HTERT RPE-1 (cell line): ENCODE results near the gene STK26.
"Not testable (repeated sequence)": the region's sequence is repeated elsewhere in the genome, so short reads cannot be mapped to it uniquely, and the experiment has no call there.

ENCODE experiments used
- in situ Hi-C: fragments of 300-500 bp; cut with MboI; formaldehyde crosslinking; loops from 4 replicates; pipeline ENCODE4 v1.14.3; 2020; ENCODE audit warnings: low sequenced_read_pairs

Gene STK26

DNA sequence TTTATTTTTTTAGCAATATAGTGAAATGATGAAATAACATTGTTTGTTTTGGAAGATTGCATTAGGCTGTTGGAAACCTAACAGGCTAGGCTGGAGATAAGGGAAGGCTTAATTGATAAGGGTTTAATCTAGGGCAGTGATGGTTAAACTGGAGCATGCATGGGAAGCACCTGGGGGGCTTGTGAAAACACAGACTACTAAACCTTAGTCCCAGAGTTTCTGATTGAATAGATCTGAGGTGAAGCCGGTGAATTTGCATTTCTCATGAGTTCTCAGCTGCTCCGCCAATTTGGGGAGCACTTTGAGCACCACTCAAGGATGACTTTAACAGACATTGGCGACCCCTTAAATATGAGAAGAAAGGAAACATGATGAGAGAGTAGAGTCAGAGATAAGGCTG lies 11.5 kb downstream of the STK26 start:
- in situ Hi-C loops = no loop called here

DNA sequence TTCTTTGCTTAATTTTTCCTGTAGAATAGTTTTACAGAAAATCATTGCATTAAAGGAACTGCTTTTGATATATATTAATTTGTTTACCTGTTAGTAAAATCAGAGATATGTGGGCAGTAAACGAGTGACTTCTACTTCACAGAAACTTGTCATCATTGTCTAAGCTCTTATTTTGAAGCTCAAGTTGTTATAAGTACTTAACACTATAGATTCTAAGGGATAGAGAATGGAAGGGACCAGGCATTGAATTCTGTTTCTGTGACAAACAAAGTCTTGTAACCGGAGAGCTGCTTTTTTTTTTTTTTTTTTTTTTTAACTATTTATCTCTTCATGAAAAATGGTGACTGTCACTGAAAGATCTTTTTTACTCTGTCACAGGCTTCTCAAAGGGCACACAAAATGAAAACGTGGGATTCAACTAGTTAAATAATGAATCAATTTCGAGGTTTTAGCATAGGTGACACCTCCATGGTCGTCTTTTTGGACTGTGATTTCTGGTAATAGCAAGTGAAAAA lies 14.4 kb downstream of the STK26 start:
- in situ Hi-C loops = no loop called here

DNA sequence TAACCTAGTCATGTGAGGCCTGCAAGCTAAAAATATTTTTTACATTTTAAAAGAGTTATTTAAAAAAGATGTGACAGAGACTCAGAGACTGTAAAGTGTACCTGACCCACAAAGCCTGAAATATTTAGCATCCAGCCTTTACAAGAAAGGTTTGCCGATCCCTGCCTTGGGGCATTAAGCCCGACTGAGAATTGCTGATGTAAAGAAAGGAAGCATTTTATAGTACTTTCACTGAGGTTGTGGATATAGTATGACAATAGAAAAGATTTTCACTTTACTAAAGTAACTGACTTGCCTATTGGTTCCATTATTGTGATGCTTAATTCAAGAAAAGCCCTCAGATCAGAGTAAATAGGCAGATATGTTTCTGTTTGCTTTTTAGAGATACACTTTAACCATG lies 17.0 kb downstream of the STK26 start:
- in situ Hi-C loops = no loop called here

DNA sequence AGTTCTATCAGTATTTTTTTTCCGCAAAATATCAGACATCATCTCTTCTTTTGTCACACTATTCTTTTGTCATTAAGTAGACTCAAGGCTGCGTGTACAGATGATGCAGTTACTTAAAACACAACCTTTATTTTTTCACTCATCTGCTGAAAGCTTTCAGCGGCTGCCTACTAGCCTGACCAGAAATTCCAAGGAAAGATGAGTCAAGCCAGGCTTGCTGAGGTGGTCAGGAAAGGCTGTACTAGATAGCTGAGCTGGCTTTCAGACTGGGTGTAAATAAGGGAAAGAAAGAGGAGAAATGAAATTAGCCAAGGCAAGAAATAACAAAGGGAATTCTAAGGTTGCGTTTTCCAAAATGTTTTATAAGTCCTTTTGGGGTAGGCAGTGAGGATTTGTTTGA lies 17.9 kb downstream of the STK26 start:
- in situ Hi-C loops = no loop called here

DNA sequence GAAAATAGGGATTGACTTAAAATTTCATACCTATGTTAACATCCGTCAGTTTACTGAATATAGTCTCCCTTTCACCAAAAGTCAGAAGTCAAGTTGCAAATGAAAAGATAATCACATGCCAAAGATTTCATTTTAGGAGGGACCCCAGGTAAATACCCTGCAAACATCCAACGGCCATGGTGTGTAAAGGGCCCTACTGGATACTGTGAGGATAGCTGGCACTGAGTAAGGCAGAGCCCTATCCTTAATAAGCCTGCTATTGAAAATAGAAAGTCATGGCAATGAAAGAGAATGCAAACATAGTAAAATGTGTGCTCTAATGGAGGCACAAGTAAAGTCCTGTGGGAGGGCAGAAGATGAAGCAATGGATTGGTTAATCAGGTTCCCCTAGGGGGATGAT lies 20.9 kb downstream of the STK26 start:
- in situ Hi-C loops = no loop called here

DNA sequence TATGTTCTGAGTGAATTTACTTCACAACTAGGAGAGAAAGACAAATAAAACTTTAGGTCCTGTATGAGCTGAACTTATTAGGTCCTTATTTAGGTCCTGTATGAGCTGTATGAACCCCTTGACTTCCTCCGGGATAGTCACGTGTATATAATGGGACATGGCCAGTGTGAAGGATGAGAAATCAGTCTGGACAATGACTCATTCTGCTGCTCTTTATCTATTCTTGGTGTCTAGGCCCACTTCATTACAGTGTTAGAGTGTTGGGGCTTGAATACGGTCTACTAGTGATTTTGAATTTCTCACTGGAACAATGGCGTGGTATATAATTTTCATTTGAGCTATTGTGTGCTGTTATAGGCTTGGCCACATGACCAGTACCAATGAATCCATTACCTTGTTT lies 21.9 kb downstream of the STK26 start:
- in situ Hi-C loops = no loop called here

DNA sequence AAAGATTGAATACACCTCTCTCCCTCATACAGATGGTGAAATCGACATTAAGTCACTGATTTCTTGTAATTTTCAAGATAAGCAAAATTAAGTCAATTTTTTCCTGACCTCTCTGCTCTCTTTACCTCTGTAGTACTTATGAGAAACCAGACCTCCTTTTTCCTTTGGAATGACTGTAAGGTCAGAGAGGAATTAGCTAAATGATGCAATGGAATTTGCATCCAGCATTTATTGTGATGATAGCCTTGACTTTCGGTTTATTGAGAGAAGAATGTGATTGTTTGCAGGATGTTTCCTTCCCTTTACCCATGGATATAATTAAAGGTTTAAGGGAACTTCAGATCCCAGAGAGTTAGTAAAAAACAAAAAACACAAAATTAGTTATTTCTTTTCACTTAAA lies 22.4 kb downstream of the STK26 start:
- in situ Hi-C loops = no loop called here

DNA sequence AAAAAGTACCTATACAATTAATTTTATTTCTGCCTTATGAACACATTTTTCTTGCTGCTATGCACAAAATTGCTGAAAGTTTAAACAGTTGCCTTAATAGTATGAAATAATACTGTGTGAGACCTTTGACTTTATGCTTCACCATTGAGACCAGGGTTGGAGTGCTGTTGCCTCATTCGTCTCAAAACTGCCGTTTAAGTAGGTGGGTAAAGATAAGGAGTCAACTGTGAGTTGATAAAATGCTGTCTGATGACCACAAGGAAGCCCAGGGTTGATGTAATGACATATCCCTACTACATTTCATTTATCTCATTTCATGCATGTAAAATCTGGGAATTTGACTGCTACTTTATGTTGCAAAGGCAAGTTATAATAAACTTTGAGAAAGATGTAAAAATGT lies 23.4 kb downstream of the STK26 start:
- in situ Hi-C loops = no loop called here

DNA sequence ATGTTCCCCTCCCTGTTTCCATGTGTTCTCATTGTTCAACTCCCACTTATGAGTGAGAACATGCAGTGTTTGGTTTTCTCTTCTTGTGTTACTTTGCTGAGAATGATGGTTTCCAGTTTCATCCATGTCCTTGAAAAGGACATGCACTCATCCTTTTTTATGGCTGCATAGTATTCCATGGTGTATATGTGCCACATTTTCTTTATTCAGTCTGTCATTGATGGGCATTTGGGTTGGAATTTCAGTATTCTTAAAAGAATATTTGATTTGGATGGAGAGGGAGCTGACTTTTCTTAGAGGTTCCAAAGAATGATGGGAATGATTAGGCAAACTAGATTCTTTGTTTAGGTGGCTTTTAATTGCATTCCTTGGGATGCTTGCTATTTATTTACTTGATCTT lies 28.7 kb downstream of the STK26 start:
- in situ Hi-C loops = not testable (repeated sequence)

DNA sequence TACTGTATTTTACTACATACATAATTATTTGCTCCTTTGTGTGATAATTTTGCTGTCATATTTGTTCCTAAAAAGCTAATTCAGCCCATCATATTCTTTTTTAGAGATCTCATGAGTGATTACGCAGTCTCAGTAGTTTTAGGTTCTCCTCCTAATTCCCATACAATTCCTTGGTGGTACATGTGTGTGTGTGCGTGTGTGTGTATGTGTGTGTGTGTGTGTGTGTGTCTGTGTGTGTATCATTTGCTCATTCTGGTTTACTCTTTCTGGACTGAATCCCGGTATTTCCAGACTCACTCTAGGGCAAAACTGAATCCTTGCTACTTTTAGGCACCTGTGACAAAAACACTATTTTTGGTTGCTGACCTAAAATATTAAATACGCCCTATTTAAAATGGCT lies 34.9 kb downstream of the STK26 start:
- in situ Hi-C loops = no loop called here

DNA sequence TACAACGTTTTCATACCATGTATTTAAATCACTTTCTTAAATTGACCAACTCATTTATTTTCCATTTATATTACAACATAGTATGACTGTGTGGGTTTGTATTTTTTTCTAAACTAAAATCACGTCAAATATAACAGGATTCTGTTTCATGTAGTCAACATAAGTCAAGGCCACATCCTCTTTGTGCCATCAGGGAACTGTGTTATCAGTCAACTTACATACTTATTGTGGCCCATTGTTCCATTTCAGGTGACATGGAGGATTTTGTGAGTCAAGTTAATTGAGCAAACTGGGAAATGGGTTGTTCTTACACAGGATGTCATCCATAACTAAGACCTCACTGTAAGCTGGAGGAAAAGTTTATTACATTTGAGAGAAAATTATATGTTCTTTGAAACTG lies 35.9 kb downstream of the STK26 start:
- in situ Hi-C loops = no loop called here

DNA sequence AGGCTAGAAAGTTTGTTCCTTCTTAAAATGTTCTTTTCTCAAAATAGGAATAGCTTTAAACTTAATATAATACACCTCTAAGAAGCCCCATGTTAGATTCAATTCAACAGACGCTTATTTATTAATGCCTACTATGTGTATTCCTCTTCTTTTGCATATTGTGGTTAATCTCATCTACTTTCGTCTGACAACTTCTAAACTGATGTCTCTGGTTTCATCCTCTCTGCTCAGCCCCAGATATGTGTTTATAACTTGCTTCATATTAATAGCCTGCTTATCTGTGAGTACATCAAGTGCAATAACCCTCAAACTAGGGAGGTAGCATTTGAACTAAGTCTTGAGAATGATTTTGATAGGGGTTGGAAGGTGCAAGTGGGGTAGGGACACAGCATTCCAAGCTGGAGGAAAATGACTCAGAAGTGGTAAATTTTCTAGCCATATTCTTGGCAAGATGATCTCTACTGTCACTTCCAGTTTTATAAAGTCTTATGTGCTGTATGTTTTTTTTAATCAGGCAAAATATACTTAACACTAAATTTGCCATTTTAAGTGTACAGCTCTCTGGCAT lies 37.0 kb downstream of the STK26 start:
- in situ Hi-C loops = no loop called here

DNA sequence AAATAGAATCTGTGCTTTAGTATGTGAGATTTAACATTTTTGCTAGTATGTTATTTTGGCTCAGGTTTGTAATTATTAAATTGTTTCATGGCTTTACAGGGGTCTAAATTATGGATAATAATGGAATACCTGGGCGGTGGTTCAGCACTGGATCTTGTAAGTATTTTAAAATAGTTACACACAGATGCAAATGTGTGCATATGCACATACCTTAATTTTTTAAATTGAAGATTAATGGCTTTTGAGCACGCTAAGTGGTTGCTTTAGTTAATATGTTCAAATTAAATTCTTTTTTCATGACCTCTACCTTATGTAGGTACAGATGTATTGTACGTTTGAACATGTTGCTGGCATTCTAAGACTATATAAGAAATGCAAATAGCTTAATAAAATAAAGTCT lies 40.2 kb downstream of the STK26 start:
- in situ Hi-C loops = no loop called here

DNA sequence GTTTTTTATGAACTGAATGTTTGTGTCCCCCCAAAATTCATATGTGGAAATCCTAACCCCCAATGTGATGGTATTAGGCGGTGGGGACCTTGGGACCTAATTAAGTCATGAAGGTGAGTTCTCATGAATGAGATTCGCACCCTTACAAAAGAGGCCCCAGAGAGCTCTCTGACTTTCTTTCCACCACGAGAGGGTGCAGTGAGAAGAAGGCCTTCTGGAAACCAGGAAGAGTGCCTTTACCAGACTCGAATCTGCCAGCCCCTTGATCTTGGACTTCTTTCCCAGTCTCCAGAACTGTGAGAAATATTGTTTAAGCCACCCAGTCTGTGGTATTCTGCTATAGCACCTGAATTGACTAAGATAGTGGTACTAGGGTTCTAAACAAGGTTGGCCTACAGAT lies 40.8 kb downstream of the STK26 start:
- in situ Hi-C loops = no loop called here

DNA sequence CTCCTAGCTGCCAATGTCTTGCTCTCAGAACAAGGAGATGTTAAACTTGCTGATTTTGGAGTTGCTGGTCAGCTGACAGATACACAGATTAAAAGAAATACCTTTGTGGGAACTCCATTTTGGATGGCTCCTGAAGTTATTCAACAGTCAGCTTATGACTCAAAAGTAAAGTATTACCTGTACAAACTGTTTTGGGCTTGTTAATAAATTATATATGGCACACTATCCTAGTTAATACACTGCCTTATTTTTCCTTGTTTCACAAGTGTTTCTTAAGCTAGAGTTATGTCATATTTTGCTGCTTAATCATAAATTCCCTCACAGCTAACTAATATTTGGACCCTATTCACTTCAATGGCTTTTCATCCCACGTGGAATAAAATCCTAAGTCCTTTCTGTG lies 45.3 kb downstream of the STK26 start:
- in situ Hi-C loops = no loop called here

DNA sequence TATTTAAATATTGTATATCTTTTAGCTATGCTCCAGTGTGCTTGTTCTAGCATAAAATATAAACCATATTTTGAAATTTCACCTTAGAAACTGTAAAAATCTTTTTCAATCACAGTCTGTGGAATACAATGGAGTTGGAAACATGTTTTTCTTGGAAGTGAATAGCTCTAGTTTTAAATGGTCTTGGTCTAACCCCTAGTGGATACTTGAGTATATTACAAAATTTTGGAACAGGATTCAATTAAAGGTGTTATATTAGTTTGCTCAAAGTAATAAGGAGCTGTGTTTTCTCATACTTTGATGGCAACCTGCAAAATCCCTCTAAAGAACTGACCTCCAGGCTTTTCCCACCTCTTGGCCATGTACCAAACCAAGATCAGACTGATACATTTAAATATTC lies 48.2 kb downstream of the STK26 start:
- in situ Hi-C loops = no loop called here

DNA sequence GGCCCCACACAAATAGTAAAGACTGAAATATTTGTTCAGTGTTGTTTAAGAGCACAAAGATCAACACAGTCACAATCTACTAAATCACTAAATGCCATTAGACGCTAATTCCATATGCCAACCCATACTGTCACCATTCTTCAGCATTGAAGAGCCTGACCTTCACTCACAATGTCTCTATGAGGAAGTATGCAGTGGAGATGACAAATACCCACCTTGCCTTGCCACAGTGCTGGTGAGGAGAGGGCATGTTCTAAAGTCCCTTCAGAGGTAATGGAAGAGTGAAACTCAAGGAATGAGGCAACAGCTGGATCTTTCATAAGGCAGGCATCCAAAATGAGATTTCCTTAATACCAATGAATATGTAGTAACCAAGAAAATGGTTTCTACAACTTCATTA lies 54.3 kb downstream of the STK26 start:
- in situ Hi-C loops = no loop called here

DNA sequence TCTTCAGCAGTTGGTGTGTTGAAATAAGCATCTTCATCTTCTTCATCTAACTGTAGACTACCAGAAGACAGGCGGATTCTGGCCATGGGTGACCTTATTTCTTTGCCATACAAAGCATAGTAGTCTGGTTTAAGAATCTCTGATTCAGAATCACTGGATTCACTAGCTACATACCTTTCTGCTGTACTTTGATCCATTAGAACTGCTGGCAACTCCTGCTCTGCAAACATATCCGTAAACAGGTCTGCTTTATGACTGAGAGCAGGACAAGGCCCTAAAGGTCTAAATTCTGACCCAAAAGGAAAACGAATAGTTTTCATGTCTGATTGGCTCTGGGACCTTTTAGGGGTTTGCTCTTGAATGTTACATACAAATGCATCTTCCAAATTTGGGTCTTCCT lies 54.8 kb downstream of the STK26 start:
- in situ Hi-C loops = no loop called here

DNA sequence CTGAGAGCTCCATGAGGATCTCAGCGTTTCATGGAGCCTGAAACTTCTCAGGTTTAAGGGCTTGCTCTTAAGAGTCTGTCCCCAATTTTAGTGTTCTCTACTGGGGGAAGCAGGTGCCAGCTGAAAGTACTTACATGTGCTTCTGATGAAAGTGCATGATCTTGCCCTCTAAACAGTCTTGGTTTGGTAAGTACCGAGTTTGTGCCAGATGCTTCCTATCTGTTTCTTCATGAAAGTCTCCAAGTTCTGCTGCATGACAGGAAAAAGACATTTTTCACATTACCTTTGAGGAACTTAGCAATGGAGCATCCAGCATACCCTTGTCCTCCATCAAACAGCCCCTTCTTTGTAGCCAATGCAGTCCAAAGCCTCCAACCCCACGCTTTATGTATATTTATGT lies 62.7 kb downstream of the STK26 start:
- in situ Hi-C loops = no loop called here

DNA sequence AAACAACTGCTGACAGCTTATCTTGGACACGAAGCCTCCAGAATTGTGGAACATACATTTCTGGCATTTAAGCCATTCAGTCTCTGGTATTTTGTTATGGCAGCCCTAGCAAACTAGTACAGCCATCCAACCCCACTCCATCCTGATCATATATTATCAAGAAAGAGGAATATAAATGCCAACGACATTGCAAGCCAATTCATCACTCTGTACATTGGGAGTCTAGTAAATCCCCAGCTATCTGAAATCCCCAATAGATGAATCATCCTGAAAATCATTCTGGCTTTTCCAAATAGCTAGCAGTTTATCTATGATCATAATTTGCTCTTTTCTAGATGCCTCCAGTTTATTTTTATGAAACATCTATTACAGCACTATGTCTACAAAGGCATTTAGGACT lies 63.6 kb downstream of the STK26 start:
- in situ Hi-C loops = no loop called here

DNA sequence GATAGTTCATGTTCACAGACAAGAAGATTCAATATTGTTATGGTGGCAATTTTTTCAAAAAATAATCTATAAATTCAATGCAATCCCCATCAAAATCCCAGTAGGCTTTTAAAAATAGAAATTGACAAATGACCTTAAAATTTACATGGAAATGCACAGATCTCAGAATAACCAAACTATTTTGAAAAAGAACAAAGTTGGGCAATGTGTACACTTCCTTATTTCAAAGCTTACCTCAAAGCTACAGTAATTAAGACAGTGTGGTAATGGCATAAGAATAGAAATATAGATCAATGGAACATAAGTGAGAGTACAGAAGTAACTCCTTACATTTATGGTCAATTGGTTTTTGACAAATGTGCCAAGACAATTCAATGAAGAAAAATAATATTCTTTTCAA lies 65.8 kb downstream of the STK26 start:
- in situ Hi-C loops = no loop called here

DNA sequence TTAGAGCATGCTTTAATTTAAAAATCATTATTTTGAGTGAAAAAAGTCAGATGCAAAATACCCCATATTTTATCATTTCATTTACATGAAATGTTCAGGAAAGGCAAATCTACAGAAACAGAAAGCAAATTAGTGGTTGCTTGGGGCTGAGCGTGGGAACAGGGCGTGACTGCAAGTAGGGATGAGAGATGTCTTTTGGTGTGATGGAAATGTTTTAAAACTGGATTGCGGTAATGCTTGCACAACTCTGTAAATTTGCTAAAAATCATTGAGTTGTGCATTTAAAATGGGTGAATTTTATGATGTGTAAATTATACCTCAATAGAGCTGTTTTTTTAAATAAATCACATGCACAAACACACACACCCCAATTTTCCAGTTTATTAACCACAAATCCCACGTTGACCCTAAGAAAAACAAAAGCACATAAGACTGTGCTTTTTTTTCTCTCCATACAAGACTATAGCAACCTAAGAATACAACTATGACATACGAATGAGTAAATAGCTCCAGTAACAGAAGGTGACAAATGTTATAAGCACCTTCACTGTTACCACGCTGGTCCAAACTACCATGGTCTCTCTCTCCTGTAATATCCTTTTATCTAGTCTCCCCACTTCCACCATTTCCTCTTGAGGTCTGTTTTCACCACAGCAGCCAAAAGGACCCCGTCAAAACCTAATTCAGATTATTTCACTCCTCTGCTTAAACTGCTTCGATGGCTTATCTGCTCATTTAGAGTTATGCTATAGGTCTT lies 67.5 kb downstream of the STK26 start:
- in situ Hi-C loops = no loop called here
